Thyroid gland (tissue), 4 donors: Measurements from ENCODE around the gene PCNX1.

Experiments
- POLR2A ChIP-seq, 2 donors: fragments of 450-650 bp; IDR thresholded peaks; one replicate each; pipeline ENCODE4 v1.6.1; 2017; ENCODE audit warnings: antibody characterized with exemption in 2 of 2, mild to moderate bottlenecking in 2 of 2, moderate library complexity in 1 of 2
- TF ChIP-seq, protein P1 (sequence below), 6 experiments: fragments of 200-600 bp in 3 of 6; fragments of 450-650 bp in 3 of 6; sonication (generic) in 3 of 6; IDR thresholded peaks; one replicate each; pipeline ENCODE4 v1.5.1; 2016 to 2019; ENCODE audit warnings: antibody characterized with exemption in 6 of 6, mild to moderate bottlenecking in 2 of 6, inconsistent platforms in 1 of 6, moderate library complexity in 1 of 6

DNA sequence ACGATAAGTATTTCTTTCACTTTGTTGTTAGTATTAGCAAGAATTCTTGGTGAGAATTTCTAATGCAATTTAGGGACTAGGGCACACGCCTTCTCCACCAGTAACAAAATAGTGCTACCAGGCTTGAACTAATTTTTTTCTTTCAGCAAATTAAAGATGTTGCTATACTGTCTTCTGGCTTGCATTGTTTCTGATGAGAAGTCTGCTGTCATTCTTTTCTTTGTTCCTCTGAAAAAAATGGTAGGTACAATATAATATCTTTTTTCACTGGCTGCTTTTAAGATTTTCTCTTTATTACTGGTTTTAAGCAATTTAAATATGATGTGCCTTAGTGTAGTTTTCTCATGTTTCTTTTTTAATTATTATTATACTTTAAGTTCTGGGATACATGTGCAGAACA is 171.2 kb downstream of the PCNX1 start:
- no peak for TF ChIP-seq POLR2A (IDR thresholded peaks at IDR 0.05)
- TF ChIP-seq, protein P1, sequence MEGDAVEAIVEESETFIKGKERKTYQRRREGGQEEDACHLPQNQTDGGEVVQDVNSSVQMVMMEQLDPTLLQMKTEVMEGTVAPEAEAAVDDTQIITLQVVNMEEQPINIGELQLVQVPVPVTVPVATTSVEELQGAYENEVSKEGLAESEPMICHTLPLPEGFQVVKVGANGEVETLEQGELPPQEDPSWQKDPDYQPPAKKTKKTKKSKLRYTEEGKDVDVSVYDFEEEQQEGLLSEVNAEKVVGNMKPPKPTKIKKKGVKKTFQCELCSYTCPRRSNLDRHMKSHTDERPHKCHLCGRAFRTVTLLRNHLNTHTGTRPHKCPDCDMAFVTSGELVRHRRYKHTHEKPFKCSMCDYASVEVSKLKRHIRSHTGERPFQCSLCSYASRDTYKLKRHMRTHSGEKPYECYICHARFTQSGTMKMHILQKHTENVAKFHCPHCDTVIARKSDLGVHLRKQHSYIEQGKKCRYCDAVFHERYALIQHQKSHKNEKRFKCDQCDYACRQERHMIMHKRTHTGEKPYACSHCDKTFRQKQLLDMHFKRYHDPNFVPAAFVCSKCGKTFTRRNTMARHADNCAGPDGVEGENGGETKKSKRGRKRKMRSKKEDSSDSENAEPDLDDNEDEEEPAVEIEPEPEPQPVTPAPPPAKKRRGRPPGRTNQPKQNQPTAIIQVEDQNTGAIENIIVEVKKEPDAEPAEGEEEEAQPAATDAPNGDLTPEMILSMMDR (IDR thresholded peaks at IDR 0.05) = no peak
